RWPE1 (cell line): ENCODE measurements around the gene NDUFAF5.

ENCODE experiments used
- CTCF ChIA-PET: fragments of 350-600 bp; sonication (Branson Sonifier 250); formaldehyde crosslinking; extraction: SDS; loops from one replicate; lab custom pipeline; 2021; lab: Yijun Ruan, JAX
- POLR2A ChIA-PET: fragments of 400-600 bp; formaldehyde crosslinking; extraction: SDS; loops from one replicate; lab custom pipeline; 2020; ENCODE audit warnings: antibody characterized with exemption; ENCODE audit not compliant: low non-redundant PET; lab: Yijun Ruan, JAX
- DNase-seq: peaks from one replicate; pipeline ENCODE4 v3.0.0; 2012; ENCODE audit warnings: low spot score
- H3K27ac ChIP-seq: fragments of 450-650 bp; 2 replicates; pipeline ENCODE4 v1.5.1; 2017
- TF ChIP-seq, protein P1 (sequence below): fragments of 450-650 bp; conservative IDR thresholded peaks from 2 replicates; pipeline ENCODE4 v1.5.1; 2017; ENCODE audit warnings: low read depth, mild to moderate bottlenecking

The NDUFAF5 gene

DNA sequence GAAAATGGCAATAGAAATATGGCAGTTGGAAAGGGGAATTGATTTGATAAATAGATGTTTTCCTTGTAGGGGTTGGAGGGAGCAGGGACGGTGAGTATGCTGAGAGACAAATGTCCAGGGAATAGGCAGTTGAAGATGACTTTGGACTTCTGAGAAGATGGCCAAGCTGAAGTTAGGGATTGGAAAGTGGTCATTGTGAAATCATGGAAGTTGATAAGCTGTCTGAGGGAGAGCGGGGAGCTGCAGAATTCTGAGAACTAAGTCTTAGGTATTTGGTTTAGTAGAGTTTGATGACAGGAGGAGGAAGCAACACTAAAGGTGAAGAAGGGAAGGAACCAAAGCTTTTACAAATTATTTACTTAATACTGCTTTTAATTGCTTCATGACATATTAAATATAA is 15.1 kb downstream of the NDUFAF5 start:
- DNase-seq = no peak
- CTCF ChIA-PET = no interaction called here
- POLR2A ChIA-PET = no interaction called here
- TF ChIP-seq, protein P1, sequence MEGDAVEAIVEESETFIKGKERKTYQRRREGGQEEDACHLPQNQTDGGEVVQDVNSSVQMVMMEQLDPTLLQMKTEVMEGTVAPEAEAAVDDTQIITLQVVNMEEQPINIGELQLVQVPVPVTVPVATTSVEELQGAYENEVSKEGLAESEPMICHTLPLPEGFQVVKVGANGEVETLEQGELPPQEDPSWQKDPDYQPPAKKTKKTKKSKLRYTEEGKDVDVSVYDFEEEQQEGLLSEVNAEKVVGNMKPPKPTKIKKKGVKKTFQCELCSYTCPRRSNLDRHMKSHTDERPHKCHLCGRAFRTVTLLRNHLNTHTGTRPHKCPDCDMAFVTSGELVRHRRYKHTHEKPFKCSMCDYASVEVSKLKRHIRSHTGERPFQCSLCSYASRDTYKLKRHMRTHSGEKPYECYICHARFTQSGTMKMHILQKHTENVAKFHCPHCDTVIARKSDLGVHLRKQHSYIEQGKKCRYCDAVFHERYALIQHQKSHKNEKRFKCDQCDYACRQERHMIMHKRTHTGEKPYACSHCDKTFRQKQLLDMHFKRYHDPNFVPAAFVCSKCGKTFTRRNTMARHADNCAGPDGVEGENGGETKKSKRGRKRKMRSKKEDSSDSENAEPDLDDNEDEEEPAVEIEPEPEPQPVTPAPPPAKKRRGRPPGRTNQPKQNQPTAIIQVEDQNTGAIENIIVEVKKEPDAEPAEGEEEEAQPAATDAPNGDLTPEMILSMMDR = no peak
- peak overlapping the region; percentile 78 for H3K27ac ChIP-seq

DNA sequence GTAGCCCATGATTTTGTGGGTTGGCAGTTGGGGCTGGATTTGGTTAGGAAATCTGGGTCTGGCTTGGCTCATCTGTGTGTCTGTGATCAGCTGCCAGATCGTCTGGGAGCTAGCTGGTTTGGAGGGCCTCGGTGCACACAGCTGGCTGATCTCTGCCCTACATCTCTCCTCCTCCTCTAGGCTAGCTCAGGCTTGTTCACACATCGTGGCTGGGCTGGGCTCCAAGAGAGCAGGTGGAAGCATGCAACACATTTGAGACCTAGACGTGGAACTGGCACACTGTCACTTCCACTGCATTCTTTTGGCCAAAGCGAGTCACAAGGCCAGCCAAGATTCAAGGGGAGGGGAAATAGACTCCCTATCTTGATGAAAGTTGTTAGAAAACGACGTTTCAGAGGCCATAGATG is 15.9 kb downstream of the NDUFAF5 start:
- TF ChIP-seq, protein P1 = no peak
- DNase-seq = peak; percentile 92
- peak overlapping the region; percentile 78 for H3K27ac ChIP-seq
- POLR2A ChIA-PET = no interaction called here
- CTCF ChIA-PET = interaction anchor here (0.7 kb wide), 1 partner anchor 57 kb away, joined by 3 read pairs; no protein-coding TSS in a partner anchor

DNA sequence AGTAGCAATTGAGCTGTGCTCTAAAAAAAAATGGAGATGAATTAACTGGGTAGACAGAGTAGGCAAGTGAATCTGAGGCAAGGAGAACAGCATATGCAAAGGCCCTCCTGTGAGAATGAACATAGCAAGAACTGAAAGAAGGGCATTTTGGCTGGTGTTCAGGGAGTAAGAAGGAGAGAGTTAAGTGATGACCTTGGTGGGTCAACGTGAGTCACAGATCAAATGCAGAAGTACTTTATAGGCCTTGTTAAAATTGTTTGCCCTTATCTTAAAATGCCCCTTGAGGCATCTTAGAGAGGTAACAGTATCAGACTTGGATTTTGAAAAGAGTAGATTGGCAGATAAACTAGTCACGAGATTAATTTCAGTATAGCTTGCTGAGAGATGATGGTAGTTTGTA is 24.5 kb downstream of the NDUFAF5 start:
- H3K27ac ChIP-seq = no peak overlapping the region
- CTCF ChIA-PET = no interaction called here
- POLR2A ChIA-PET = no interaction called here
- no peak for DNase-seq
- TF ChIP-seq, protein P1 = no peak

DNA sequence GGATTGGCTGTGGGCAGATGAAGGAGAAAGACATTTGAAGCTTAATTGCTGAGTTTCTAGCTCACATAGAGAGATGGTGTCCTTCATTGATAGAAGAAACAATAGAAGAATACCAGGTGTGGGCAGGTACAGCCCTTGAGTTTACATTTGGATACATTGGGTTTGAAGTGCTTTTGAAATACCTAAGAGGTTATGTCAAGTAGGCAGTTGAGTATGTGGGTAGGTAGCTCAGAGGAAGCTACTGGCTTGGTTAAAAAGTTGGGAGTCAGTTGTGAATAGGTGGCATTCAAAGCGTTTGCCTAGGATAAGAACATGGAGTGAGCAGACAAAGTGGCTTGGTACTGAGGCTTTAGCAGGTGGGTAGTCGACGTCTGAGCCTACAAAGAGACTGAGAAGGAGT is 25.0 kb downstream of the NDUFAF5 start:
- ChIA-PET CTCF (no interaction called here), POLR2A (no interaction called here)
- no peak overlapping the region for H3K27ac ChIP-seq
- TF ChIP-seq, protein P1 = no peak
- no peak for DNase-seq

- TF ChIP-seq, protein P1 = no peak
- ChIA-PET POLR2A (no interaction called here), CTCF (no interaction called here)
- no peak overlapping the region for H3K27ac ChIP-seq
- no peak for DNase-seq
Observed at GRCh38 chr20:13810446-13810845, 25.6 kb downstream of the NDUFAF5 start.

DNA sequence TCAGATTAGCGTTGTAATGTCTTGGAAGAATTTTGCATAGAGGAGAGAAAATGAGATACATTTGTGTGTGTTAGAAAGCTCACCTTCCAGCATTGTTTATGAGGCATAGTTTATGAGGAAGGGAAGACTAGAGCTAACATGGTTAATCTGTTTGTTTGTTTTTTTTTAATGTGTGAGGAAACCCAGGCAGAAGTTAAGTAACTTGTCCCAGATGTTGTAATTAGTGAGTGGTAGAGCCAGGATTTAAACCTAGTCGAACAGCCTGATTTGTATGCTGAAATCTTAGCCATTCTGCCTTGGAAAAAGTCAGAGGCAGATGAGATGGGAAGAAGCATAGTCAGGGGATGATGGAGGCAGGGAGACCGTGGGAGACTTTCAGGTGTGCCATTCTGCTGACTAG is 29.1 kb downstream of the NDUFAF5 start:
- ChIA-PET CTCF (no interaction called here), POLR2A (no interaction called here)

More for the DNA sequence above, 29.1 kb downstream of the NDUFAF5 start:
- TF ChIP-seq, protein P1 = no peak
- H3K27ac ChIP-seq = no peak overlapping the region
- no peak for DNase-seq
